ENCODE results near the gene PTPN22.

Gene PTPN22

GRCh38 chr1:113895961-113896360 is 24.4 kb upstream of the PTPN22 start:
- Mint-ChIP-seq H3K36me3 (peaks cover 23% of the 10 kb centered on the region), H3K27ac (peak overlapping the region; percentile 51), H3K9me3 (no peaks in the 10 kb centered on the region)

GRCh38 chr1:113895098-113895497 is 23.6 kb upstream of the PTPN22 start:
- no peaks in the 10 kb centered on the region for H3K9me3 Mint-ChIP-seq
- H3K27ac Mint-ChIP-seq, result peak overlapping the region; percentile 9
- peaks cover 50% of the 10 kb centered on the region for H3K4me1 Mint-ChIP-seq
- no peak overlapping the region for H3K4me3 Mint-ChIP-seq
- H3K36me3 Mint-ChIP-seq, result peaks cover 20% of the 10 kb centered on the region
- no peaks in the 10 kb centered on the region for H3K27me3 Mint-ChIP-seq

More at GRCh38 chr1:113895961-113896360, 24.4 kb upstream of the PTPN22 start:
- Mint-ChIP-seq H3K4me3 (no peak overlapping the region), H3K27me3 (no peaks in the 10 kb centered on the region), H3K4me1 (peaks cover 53% of the 10 kb centered on the region)

DNA sequence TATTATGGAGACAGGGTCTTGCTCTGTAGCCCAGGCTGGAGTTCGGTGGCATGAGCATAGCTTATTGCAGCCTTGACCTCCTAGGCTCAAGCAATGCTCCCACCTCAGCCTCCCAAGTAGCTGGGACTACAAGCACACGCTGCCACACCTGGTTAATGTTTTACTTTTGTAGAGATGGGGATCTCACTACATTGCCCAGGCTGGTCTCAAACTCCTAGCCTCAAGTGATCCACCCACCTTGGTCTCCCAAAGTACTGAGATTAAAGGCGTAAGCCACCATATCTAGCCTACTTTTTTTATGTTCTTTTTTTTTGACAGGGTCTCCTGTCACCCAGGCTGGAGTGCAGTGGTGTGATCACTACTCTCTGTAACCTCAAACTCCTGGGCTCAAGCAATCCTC is 21.8 kb upstream of the PTPN22 start:
- Mint-ChIP-seq H3K9me3 (no peaks in the 10 kb centered on the region), H3K36me3 (peaks cover 9% of the 10 kb centered on the region), H3K27ac (no peak overlapping the region), H3K4me1 (peaks cover 32% of the 10 kb centered on the region), H3K4me3 (no peak overlapping the region), H3K27me3 (no peaks in the 10 kb centered on the region)

- peaks cover 6% of the 10 kb centered on the region for H3K36me3 Mint-ChIP-seq
- H3K9me3 Mint-ChIP-seq, result no peaks in the 10 kb centered on the region
- no peak overlapping the region for H3K27ac Mint-ChIP-seq
- peaks cover 36% of the 10 kb centered on the region for H3K4me1 Mint-ChIP-seq
- no peak overlapping the region for H3K4me3 Mint-ChIP-seq
- no peaks in the 10 kb centered on the region for H3K27me3 Mint-ChIP-seq
Observed at GRCh38 chr1:113891631-113892220, 20.2 kb upstream of the PTPN22 start.

- Mint-ChIP-seq H3K27ac (peak overlapping the region; percentile 73), H3K4me1 (peaks cover 34% of the 10 kb centered on the region), H3K27me3 (no peaks in the 10 kb centered on the region), H3K36me3 (peaks cover 8% of the 10 kb centered on the region), H3K4me3 (no peak overlapping the region), H3K9me3 (no peaks in the 10 kb centered on the region)
Observed at GRCh38 chr1:113890816-113891215, 19.3 kb upstream of the PTPN22 start.

DNA sequence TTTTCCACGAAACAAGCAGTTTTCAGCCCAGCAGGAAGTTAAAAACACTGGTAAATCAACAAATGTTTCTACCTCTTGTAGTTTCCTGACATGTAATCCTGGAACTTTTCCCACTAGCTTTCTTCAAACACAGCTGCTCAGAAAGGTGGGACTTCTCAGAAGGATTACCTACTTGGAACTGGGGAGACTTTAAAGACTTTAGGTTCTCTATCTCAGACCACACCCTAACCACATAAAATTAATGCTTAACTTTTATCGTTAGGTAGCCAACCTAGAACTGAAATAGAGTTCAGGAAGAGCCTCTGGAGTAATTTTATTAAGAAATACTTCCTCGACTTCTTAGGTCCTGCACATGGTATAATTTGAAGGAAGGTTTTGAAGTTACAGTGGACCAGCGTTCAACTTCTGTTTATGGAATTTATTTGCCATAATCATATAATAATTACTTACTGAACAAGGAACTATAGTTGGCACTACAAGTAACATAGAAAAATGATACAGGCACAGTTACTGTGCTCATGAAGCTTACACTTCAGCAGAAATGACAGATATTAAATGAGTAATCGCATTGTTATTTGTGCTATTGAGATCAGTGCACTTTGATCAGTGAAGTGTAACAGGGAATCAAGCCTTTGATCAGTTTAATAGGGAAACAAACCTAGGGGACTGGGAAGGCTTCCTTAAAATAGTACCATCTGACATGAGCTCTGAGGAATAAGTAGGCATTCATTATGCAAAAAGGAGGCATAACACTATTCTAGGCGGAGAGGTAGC is 16.1 kb upstream of the PTPN22 start, which contains the start of gene BCL2L15:
Gene BCL2L15 (minus strand): TSS at position 180 of the 774 bp plus-strand sequence. CDS start 206 bp downstream, outside the sequence.
- peaks cover 10% of the 10 kb centered on the region for H3K36me3 Mint-ChIP-seq
- H3K9me3 Mint-ChIP-seq, result no peaks in the 10 kb centered on the region
- H3K27me3 Mint-ChIP-seq, result no peaks in the 10 kb centered on the region
- no peak within 1 kb of the TSS for H3K4me3 Mint-ChIP-seq
- peak within 1 kb of the TSS; percentile 72 for H3K27ac Mint-ChIP-seq
- peaks cover 23% of the 10 kb centered on the region for H3K4me1 Mint-ChIP-seq

DNA sequence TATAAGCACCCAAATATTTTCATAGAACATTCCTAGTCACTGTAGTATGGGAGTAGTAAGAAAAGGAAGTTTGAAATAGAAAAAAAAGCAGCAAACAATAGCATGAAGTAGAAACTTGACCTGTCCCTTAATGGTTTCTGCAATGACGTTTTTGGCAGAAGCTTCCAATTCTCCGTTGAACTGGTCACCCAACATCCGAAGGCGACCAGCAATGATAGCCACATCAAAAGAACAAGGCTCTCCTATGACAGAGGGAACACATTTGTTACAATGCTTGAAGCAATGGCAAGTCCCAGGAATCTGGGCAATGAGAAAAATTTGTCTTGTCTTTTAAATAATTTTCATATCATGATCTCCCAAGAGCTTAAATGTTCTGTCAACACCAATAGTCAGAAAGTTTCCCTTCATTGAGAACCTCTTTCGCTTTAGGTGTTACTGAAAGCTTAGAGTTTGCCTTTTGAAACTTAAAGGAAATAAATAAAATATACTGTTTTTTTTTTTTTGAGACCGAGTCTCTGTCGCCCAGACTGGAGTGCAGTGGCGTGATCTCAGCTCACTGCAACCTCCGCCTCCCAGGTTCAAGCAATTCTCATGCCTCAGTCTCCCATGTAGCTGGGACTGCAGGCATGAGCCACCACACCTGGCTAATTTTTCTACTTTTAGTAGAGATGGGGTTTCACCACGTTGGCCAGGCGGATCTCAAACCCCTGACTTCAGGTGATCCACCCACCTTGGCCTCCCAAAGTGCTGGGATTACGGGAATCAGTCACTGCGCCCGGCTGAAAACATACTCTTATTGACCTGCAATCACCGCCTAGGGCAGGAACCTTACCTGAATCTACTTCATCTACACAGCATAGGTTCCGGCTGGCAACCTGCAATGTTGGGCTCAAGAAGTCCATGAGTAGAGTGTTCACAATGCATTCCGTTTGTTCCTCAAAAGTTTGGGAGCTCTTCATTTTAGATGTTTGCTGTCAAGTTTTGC is 15.2 kb upstream of the PTPN22 start:
- Mint-ChIP-seq H3K4me1 (peaks cover 23% of the 10 kb centered on the region), H3K27me3 (no peaks in the 10 kb centered on the region), H3K27ac (peak overlapping the region; percentile 72), H3K9me3 (no peaks in the 10 kb centered on the region), H3K36me3 (peaks cover 8% of the 10 kb centered on the region), H3K4me3 (no peak overlapping the region)

DNA sequence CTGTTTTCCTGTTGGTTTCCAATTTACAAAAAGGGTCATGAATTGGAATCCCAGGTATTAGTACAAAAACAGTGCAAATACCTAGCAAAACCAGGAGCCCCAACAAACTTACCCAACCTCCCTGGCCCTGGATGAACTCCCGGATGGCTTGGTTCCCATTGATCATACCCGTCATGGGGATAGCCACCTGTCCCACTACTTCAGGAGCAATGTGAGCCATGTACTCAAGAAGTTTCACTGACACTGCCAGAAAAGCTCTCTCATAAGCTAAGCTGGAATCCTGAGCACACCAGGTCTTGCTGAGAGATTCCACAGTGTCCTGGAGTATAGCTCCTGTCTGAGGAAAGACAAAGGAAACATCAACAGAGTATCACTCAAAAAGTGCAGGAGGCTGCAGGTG is 10.1 kb upstream of the PTPN22 start:
- Mint-ChIP-seq H3K4me1 (peaks cover 38% of the 10 kb centered on the region), H3K27ac (no peak overlapping the region), H3K4me3 (no peak overlapping the region), H3K9me3 (no peaks in the 10 kb centered on the region), H3K27me3 (no peaks in the 10 kb centered on the region), H3K36me3 (peaks cover 10% of the 10 kb centered on the region)

DNA sequence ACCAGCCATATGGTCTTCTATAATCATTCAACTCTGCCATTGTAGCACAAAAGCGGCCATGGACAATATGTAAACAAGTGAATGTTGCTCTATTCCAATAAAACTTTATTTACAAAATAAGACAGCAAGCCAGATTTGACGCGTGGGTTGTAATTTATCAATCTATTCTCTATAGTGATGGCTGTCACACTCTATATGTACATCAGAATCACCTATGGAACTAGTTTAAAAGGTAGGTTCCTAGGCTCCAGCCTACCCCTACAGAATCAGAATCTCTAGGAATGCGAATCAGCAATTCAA is 8.2 kb upstream of the PTPN22 start:
- H3K27ac Mint-ChIP-seq, result no peak overlapping the region
- H3K4me1 Mint-ChIP-seq, result peaks cover 48% of the 10 kb centered on the region
- peaks cover 6% of the 10 kb centered on the region for H3K9me3 Mint-ChIP-seq
- H3K4me3 Mint-ChIP-seq, result no peak overlapping the region
- H3K36me3 Mint-ChIP-seq, result peaks cover 8% of the 10 kb centered on the region
- H3K27me3 Mint-ChIP-seq, result no peaks in the 10 kb centered on the region

- Mint-ChIP-seq H3K9me3 (peaks cover 6% of the 10 kb centered on the region), H3K4me3 (no peak overlapping the region), H3K4me1 (peaks cover 75% of the 10 kb centered on the region), H3K27me3 (no peaks in the 10 kb centered on the region), H3K36me3 (peaks cover 6% of the 10 kb centered on the region), H3K27ac (peak overlapping the region; percentile 92)
Observed at GRCh38 chr1:113876176-113876575, 4.7 kb upstream of the PTPN22 start.

GRCh38 chr1:113875714-113876113 is 4.2 kb upstream of the PTPN22 start:
- Mint-ChIP-seq H3K9me3 (peaks cover 6% of the 10 kb centered on the region), H3K27me3 (no peaks in the 10 kb centered on the region), H3K4me3 (peak overlapping the region; percentile 4), H3K36me3 (peaks cover 6% of the 10 kb centered on the region), H3K27ac (peak overlapping the region; percentile 92), H3K4me1 (peaks cover 71% of the 10 kb centered on the region)

DNA sequence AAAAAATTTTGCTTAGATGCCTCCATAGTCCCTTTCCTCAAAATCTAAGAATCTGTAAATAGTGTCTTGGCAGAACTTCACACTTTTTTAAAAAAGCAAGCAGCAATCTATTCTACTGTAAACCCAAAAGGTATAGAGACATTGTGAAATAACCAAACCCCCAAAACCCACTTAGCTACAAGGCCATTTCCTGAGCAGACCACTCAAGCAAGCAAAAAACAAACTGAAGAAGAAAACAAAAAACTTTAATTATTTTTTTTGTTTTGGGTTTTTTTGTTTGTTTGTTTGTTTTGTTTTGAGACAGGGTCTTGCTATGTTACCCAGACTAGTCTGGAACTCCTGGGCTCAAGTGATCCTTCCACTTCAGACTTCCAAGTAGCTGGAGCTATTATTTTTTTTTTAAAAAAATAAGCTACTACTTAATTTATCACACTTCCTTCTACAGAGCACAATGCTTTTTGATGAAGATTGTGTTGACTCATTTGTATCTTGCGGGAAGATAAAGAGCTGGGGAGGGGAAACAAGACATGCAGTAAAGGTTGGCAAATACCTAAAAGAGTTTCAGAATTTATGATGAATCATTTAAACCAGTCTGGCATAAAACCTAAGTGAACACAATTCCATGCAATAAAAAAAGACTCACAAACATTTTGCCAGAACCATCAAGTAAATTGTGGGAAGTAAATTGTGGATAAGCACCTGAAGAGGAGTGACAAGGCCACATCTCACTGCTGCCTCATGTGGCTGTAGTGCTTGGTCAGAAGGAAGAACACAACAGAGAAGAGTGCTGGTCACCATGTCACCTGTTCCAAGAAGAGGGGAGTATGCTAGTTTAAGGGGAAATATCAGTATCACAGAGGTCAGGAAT is 2.7 kb upstream of the PTPN22 start:
- Mint-ChIP-seq H3K27ac (peak overlapping the region; percentile 99), H3K9me3 (peaks cover 6% of the 10 kb centered on the region), H3K36me3 (peaks cover 9% of the 10 kb centered on the region), H3K4me3 (peak overlapping the region; percentile 82), H3K4me1 (peaks cover 72% of the 10 kb centered on the region), H3K27me3 (no peaks in the 10 kb centered on the region)

GRCh38 chr1:113872219-113872935 is 865 bp upstream of the PTPN22 start:
- Mint-ChIP-seq H3K27ac (peak overlapping the region; percentile 98), H3K36me3 (peaks cover 23% of the 10 kb centered on the region), H3K4me3 (peak overlapping the region; percentile 95), H3K9me3 (peaks cover 6% of the 10 kb centered on the region), H3K4me1 (peaks cover 77% of the 10 kb centered on the region), H3K27me3 (no peaks in the 10 kb centered on the region)

DNA sequence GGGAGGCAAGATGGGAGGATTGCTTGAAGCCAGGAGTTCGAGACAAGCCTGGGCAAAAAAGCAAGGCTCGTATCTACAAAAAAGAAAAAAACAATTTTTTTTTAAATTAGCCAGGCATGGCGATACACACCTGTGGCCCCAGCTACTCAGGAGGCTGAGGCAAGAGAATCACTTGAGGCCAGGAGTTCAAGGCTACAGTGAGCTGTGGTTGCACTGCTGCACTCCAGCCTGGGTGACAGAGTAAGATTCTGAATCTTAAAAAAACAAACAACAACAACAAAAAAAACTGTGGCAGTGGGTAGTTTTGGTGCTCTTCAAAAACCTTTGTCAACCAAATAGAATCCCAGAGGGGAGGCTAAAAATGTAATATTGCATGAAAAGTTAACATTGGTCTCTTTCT is 734 bp downstream of the PTPN22 start:
- peak overlapping the region; percentile 95 for H3K4me3 Mint-ChIP-seq
- peaks cover 23% of the 10 kb centered on the region for H3K36me3 Mint-ChIP-seq
- H3K4me1 Mint-ChIP-seq, result peaks cover 75% of the 10 kb centered on the region
- H3K27ac Mint-ChIP-seq, result peak overlapping the region; percentile 90
- H3K9me3 Mint-ChIP-seq, result peaks cover 5% of the 10 kb centered on the region
- no peaks in the 10 kb centered on the region for H3K27me3 Mint-ChIP-seq

Measured in activated naive CD4-positive, alpha-beta T cell treated with anti-CD3 and anti-CD28 coated beads, Interleukin-2, amount 50 U/mL, for 24 hours (primary cell).